Mesodermal cell (in vitro differentiated cells): ENCODE data around the gene LRRC42.

Source experiments
- H3K27ac ChIP-seq: 2 replicates; pipeline ENCODE4 v1.7.0; 2013; ENCODE audit warnings: mild to moderate bottlenecking, low read depth, low read length, moderate library complexity; ENCODE audit not compliant: severe bottlenecking
- H3K36me3 ChIP-seq: 2 replicates; pipeline ENCODE4 v1.7.1; 2013; ENCODE audit warnings: mild to moderate bottlenecking, low read length, moderate library complexity; ENCODE audit not compliant: control insufficient read depth, insufficient read depth
- H3K4me1 ChIP-seq: one replicate; pipeline ENCODE4 v1.7.1; 2013; ENCODE audit warnings: mild to moderate bottlenecking, low read length; ENCODE audit not compliant: insufficient read depth, control insufficient read depth, poor library complexity, severe bottlenecking
- H3K4me3 ChIP-seq: 2 replicates; pipeline ENCODE4 v1.7.0; 2013; ENCODE audit warnings: low read length, control low read depth, mild to moderate bottlenecking; ENCODE audit not compliant: insufficient read depth, poor library complexity, severe bottlenecking; ENCODE audit errors: extremely low read depth
- H3K9me3 ChIP-seq: 2 replicates; pipeline ENCODE4 v1.7.1; 2013; ENCODE audit warnings: mild to moderate bottlenecking, low read length, moderate library complexity; ENCODE audit not compliant: control insufficient read depth
- WGBS, 2 experiments: methylation state at CpG; one replicate each; pipeline ENCODE4 v1.1.5; 2013; ENCODE audit warnings: missing lambda C conversion rate in 2 of 2; ENCODE audit not compliant: insufficient coverage in 2 of 2; 5-methylcytosine and 5-hydroxymethylcytosine counted together

Gene LRRC42

GRCh38 chr1:54016343-54017282 is 70.5 kb downstream of the LRRC42 start:
- Histone ChIP-seq H3K27ac (no peak overlapping the region), H3K9me3 (no peaks in the 10 kb centered on the region), H3K36me3 (no peaks in the 10 kb centered on the region), H3K4me3 (no peak overlapping the region), H3K4me1 (no peaks in the 10 kb centered on the region)
- WGBS, 2 experiments = 60 to 69% methylated on average over 6 to 7 of the region's 8 CpGs
